ENCODE measurements around the gene GPSM1.

Gene GPSM1

GRCh38 chr9:136379891-136380290 lies 52.6 kb downstream of the GPSM1 start:
- Histone ChIP-seq H3K4me1 (no peaks in the 10 kb centered on the region), H3K9me3 (no peaks in the 10 kb centered on the region), H3K36me3 (replicated peaks) (peaks cover 83% of the 10 kb centered on the region), H3K27me3 (ENCODE audit: low read depth) (no peaks in the 10 kb centered on the region), H3K4me3 (no peak overlapping the region)
- no peak for DNase-seq (ENCODE audit: low spot score in 2 of 2)
- in situ Hi-C loops (cut with MboI; ENCODE audit: low sequenced_read_pairs): no loop called here

- no peak for DNase-seq (ENCODE audit: low spot score in 2 of 2)
These were observed 53.0 kb downstream of the GPSM1 start for GRCh38 chr9:136380381-136380780.

GRCh38 chr9:136381311-136381710 lies 54.0 kb downstream of the GPSM1 start:
- Histone ChIP-seq H3K4me1 (no peaks in the 10 kb centered on the region), H3K9me3 (no peaks in the 10 kb centered on the region), H3K27me3 (ENCODE audit: low read depth) (no peaks in the 10 kb centered on the region), H3K36me3 (replicated peaks) (peaks cover 78% of the 10 kb centered on the region), H3K4me3 (no peak overlapping the region)
- in situ Hi-C loops (cut with MboI; ENCODE audit: low sequenced_read_pairs): no loop called here
- no peak for DNase-seq (ENCODE audit: low spot score in 2 of 2)

More at GRCh38 chr9:136380381-136380780, 53.0 kb downstream of the GPSM1 start:
- H3K4me3 ChIP-seq: no peak overlapping the region
- H3K4me1 ChIP-seq: no peaks in the 10 kb centered on the region
- H3K36me3 ChIP-seq (replicated peaks): peaks cover 87% of the 10 kb centered on the region
- in situ Hi-C loops (cut with MboI; ENCODE audit: low sequenced_read_pairs): no loop called here
- no peaks in the 10 kb centered on the region for H3K9me3 ChIP-seq
- no peaks in the 10 kb centered on the region for H3K27me3 ChIP-seq (ENCODE audit: low read depth)

GRCh38 chr9:136381966-136382513 lies 54.7 kb downstream of the GPSM1 start:
- DNase-seq (ENCODE audit: low spot score in 2 of 2): no peak
- Histone ChIP-seq H3K36me3 (replicated peaks) (peaks cover 78% of the 10 kb centered on the region), H3K27me3 (ENCODE audit: low read depth) (no peaks in the 10 kb centered on the region), H3K9me3 (no peaks in the 10 kb centered on the region), H3K4me3 (no peak overlapping the region), H3K4me1 (no peaks in the 10 kb centered on the region)
- in situ Hi-C loops (cut with MboI; ENCODE audit: low sequenced_read_pairs): no loop called here

GRCh38 chr9:136383436-136383835 lies 56.1 kb downstream of the GPSM1 start:
- in situ Hi-C loops (cut with MboI; ENCODE audit: low sequenced_read_pairs): no loop called here
- Histone ChIP-seq H3K36me3 (replicated peaks) (peaks cover 83% of the 10 kb centered on the region), H3K9me3 (no peaks in the 10 kb centered on the region), H3K4me3 (no peak overlapping the region), H3K27me3 (ENCODE audit: low read depth) (no peaks in the 10 kb centered on the region), H3K4me1 (no peaks in the 10 kb centered on the region)
- no peak for DNase-seq (ENCODE audit: low spot score in 2 of 2)

- Histone ChIP-seq H3K4me3 (no peak overlapping the region), H3K4me1 (no peaks in the 10 kb centered on the region), H3K27me3 (ENCODE audit: low read depth) (no peaks in the 10 kb centered on the region), H3K36me3 (replicated peaks) (peaks cover 84% of the 10 kb centered on the region), H3K9me3 (no peaks in the 10 kb centered on the region)
- no peak for DNase-seq (ENCODE audit: low spot score in 2 of 2)
- in situ Hi-C loops (cut with MboI; ENCODE audit: low sequenced_read_pairs): no loop called here
These were observed 57.7 kb downstream of the GPSM1 start for GRCh38 chr9:136385015-136385414.

GRCh38 chr9:136386018-136386417 lies 58.7 kb downstream of the GPSM1 start:
- in situ Hi-C loops (cut with MboI; ENCODE audit: low sequenced_read_pairs): no loop called here
- Histone ChIP-seq H3K4me1 (no peaks in the 10 kb centered on the region), H3K27me3 (ENCODE audit: low read depth) (no peaks in the 10 kb centered on the region), H3K36me3 (replicated peaks) (peaks cover 81% of the 10 kb centered on the region), H3K4me3 (no peak overlapping the region), H3K9me3 (no peaks in the 10 kb centered on the region)
- DNase-seq (ENCODE audit: low spot score in 2 of 2): no peak

GRCh38 chr9:136387217-136387616 lies 59.9 kb downstream of the GPSM1 start:
- in situ Hi-C loops (cut with MboI; ENCODE audit: low sequenced_read_pairs): no loop called here
- peaks cover 82% of the 10 kb centered on the region for H3K36me3 ChIP-seq (replicated peaks)
- H3K4me1 ChIP-seq: no peaks in the 10 kb centered on the region
- no peaks in the 10 kb centered on the region for H3K9me3 ChIP-seq
- no peak for DNase-seq (ENCODE audit: low spot score in 2 of 2)
- no peak overlapping the region for H3K4me3 ChIP-seq
- H3K27me3 ChIP-seq (ENCODE audit: low read depth): no peaks in the 10 kb centered on the region

GRCh38 chr9:136389396-136389795 lies 62.1 kb downstream of the GPSM1 start:
- no peaks in the 10 kb centered on the region for H3K4me1 ChIP-seq
- H3K36me3 ChIP-seq (replicated peaks): peaks cover 82% of the 10 kb centered on the region
- in situ Hi-C loops (cut with MboI; ENCODE audit: low sequenced_read_pairs): no loop called here
- no peaks in the 10 kb centered on the region for H3K9me3 ChIP-seq
- DNase-seq (ENCODE audit: low spot score in 2 of 2): no peak
- no peak overlapping the region for H3K4me3 ChIP-seq
- no peaks in the 10 kb centered on the region for H3K27me3 ChIP-seq (ENCODE audit: low read depth)

GRCh38 chr9:136391737-136392537 lies 64.6 kb downstream of the GPSM1 start:
- in situ Hi-C loops (cut with MboI; ENCODE audit: low sequenced_read_pairs): no loop called here
- Histone ChIP-seq H3K36me3 (replicated peaks) (peaks cover 93% of the 10 kb centered on the region), H3K4me3 (no peak overlapping the region), H3K9me3 (no peaks in the 10 kb centered on the region), H3K4me1 (no peaks in the 10 kb centered on the region), H3K27me3 (ENCODE audit: low read depth) (no peaks in the 10 kb centered on the region)
- no peak for DNase-seq (ENCODE audit: low spot score in 2 of 2)

- Histone ChIP-seq H3K4me3 (no peak overlapping the region), H3K27me3 (ENCODE audit: low read depth) (no peaks in the 10 kb centered on the region), H3K4me1 (no peaks in the 10 kb centered on the region), H3K36me3 (replicated peaks) (peaks cover 89% of the 10 kb centered on the region), H3K9me3 (no peaks in the 10 kb centered on the region)
- DNase-seq (ENCODE audit: low spot score in 2 of 2): no peak
- in situ Hi-C loops (cut with MboI; ENCODE audit: low sequenced_read_pairs): no loop called here
These were observed 65.5 kb downstream of the GPSM1 start for GRCh38 chr9:136392538-136393449.

- Histone ChIP-seq H3K4me3 (no peak overlapping the region), H3K36me3 (replicated peaks) (peaks cover 90% of the 10 kb centered on the region), H3K4me1 (peaks cover 2% of the 10 kb centered on the region; the same call in 1 of the 2 replicates), H3K27me3 (ENCODE audit: low read depth) (no peaks in the 10 kb centered on the region), H3K9me3 (no peaks in the 10 kb centered on the region)
- in situ Hi-C loops (cut with MboI; ENCODE audit: low sequenced_read_pairs): no loop called here
- no peak for DNase-seq (ENCODE audit: low spot score in 2 of 2)
These were observed 66.2 kb downstream of the GPSM1 start for GRCh38 chr9:136393531-136393930.

GRCh38 chr9:136394312-136395019 lies 67.1 kb downstream of the GPSM1 start:
- H3K9me3 ChIP-seq: no peaks in the 10 kb centered on the region
- H3K36me3 ChIP-seq (replicated peaks): peaks cover 83% of the 10 kb centered on the region
- in situ Hi-C loops (cut with MboI; ENCODE audit: low sequenced_read_pairs): no loop called here
- peaks cover 5% of the 10 kb centered on the region; the same call in 1 of the 2 replicates for H3K4me1 ChIP-seq
- DNase-seq (ENCODE audit: low spot score in 2 of 2): no peak
- no peak overlapping the region for H3K4me3 ChIP-seq
- H3K27me3 ChIP-seq (ENCODE audit: low read depth): no peaks in the 10 kb centered on the region
